H1 (cell line): ENCODE measurements around the gene KCNH8. TPM values are rescaled to one million over a fixed set of nuclear protein-coding genes. Genes with fewer than 3 reads are reported as not detected.

Experiments used
- CTCF ChIA-PET: fragments of 300-600 bp; sonication (Branson Sonifier 250); formaldehyde crosslinking; loops from one replicate; lab custom pipeline; 2021; ENCODE audit not compliant: partially characterized antibody; lab: Charles Lee
- POLR2A ChIA-PET: fragments of 300-600 bp; sonication (Branson Sonifier 250); formaldehyde crosslinking; loops from one replicate; lab custom pipeline; 2021; ENCODE audit warnings: inconsistent platforms; ENCODE audit not compliant: partially characterized antibody; lab: Charles Lee
- DNase-seq, 2 experiments: peaks; one replicate each; pipeline versions ENCODE4 v3.0.0 to v3.0.0-alpha.2; 2010 to 2022; ENCODE audit warnings: low spot score in 2 of 2, low read depth in 1 of 2, mixed read lengths in 1 of 2
- FAIRE-seq: peaks from 2 replicates; lab custom pipeline; 2011; peaks lifted over from hg19 to GRCh38; lab: Jason Lieb, UNC
- H2AFZ ChIP-seq: 2 replicates; pipeline ENCODE4 v1.8.1; 2012; ENCODE audit warnings: low read length, inconsistent platforms
- H2AK5ac ChIP-seq: 2 replicates; pipeline ENCODE4 v1.6.1; 2013; ENCODE audit warnings: low read depth, low read length
- H2BK120ac ChIP-seq: replicated peaks from 2 replicates; pipeline ENCODE3; 2013; ENCODE audit warnings: low read depth, low read length, inconsistent platforms
- H2BK12ac ChIP-seq: 2 replicates; pipeline ENCODE4 v1.6.1; 2013; ENCODE audit warnings: low read depth, low read length
- H2BK15ac ChIP-seq: 2 replicates; pipeline ENCODE4 v1.6.1; 2013; ENCODE audit warnings: low read length
- H2BK20ac ChIP-seq: 2 replicates; pipeline ENCODE4 v1.6.1; 2013; ENCODE audit warnings: low read length
- H2BK5ac ChIP-seq: 2 replicates; pipeline ENCODE4 v1.6.1; 2013; ENCODE audit warnings: low read depth, low read length
- H3K14ac ChIP-seq: 2 replicates; pipeline ENCODE4 v1.6.1; 2013; ENCODE audit warnings: inconsistent platforms; ENCODE audit not compliant: insufficient read length
- H3K18ac ChIP-seq: 2 replicates; pipeline ENCODE4 v1.6.1; 2013; ENCODE audit warnings: low read length; ENCODE audit errors: extremely low read depth
- H3K23ac ChIP-seq: 2 replicates; pipeline ENCODE4 v1.6.1; 2013; ENCODE audit warnings: inconsistent platforms; ENCODE audit not compliant: insufficient read length
- H3K23me2 ChIP-seq: 2 replicates; pipeline ENCODE4 v1.6.1; 2013; ENCODE audit warnings: low read depth, low read length
- H3K27ac ChIP-seq: 2 replicates; pipeline ENCODE4 v1.6.1; 2011; ENCODE audit warnings: low read depth, low read length, inconsistent platforms
- H3K27me3 ChIP-seq, 4 experiments: replicated peaks in 1 of 4; 1 replicate in 1 of 4; 2 replicates in 3 of 4; pipeline versions ENCODE4 v1.6.1 to v1.8.1; 2011 to 2013; ENCODE audit warnings: low read length in 3 of 4, mild to moderate bottlenecking in 3 of 4, inconsistent platforms in 2 of 4, mixed read lengths in 2 of 4, moderate library complexity in 1 of 4; ENCODE audit not compliant: control insufficient read depth in 3 of 4, insufficient read depth in 3 of 4; ENCODE audit errors: extremely low read depth in 1 of 4
- H3K36me3 ChIP-seq, 4 experiments: 2 replicates each; pipeline versions ENCODE4 v1.6.1 to v1.8.1; 2011 to 2013; ENCODE audit warnings: mild to moderate bottlenecking in 4 of 4, low read length in 3 of 4, moderate library complexity in 2 of 4, control low read depth in 1 of 4, inconsistent platforms in 1 of 4; ENCODE audit not compliant: insufficient read depth in 4 of 4, control insufficient read depth in 2 of 4
- H3K4ac ChIP-seq: replicated peaks from 2 replicates; pipeline ENCODE3; 2013; ENCODE audit warnings: low read length, low read depth, mixed read lengths, inconsistent platforms; ENCODE audit not compliant: insufficient read length
- H3K4me1 ChIP-seq, 4 experiments: replicated peaks in 1 of 4; 1 replicate in 1 of 4; 2 replicates in 3 of 4; pipeline versions ENCODE4 v1.6.1 to v1.8.1; 2011 to 2013; ENCODE audit warnings: low read length in 3 of 4, inconsistent platforms in 2 of 4, mixed read lengths in 1 of 4; ENCODE audit not compliant: insufficient read depth in 4 of 4, control insufficient read depth in 3 of 4
- H3K4me2 ChIP-seq, 2 experiments: 2 replicates each; pipeline versions ENCODE4 v1.6.1 to v1.8.1; 2011 to 2013; ENCODE audit warnings: low read depth in 2 of 2, low read length in 2 of 2, control low read depth in 1 of 2, inconsistent platforms in 1 of 2, mild to moderate bottlenecking in 1 of 2; ENCODE audit not compliant: insufficient read depth in 1 of 2
- H3K4me3 ChIP-seq, 4 experiments: fragments of 200-600, 300-600 bp in 1 of 4; sonication (generic), shearing (Covaris generic), sonication (Bioruptor Twin) in 1 of 4; 2 replicates each; pipeline versions ENCODE4 v1.5.1 to v1.8.1; 2011 to 2016; ENCODE audit warnings: low read length in 4 of 4, low read depth in 3 of 4, control low read depth in 2 of 4, inconsistent platforms in 2 of 4, mild to moderate bottlenecking in 2 of 4, mixed read lengths in 1 of 4, moderate library complexity in 1 of 4; ENCODE audit not compliant: insufficient read depth in 2 of 4; ENCODE audit errors: extremely low read depth in 1 of 4
- H3K56ac ChIP-seq: replicated peaks from 2 replicates; pipeline ENCODE3; 2013; ENCODE audit warnings: low read depth, mild to moderate bottlenecking, mixed read lengths, low read length, inconsistent platforms; ENCODE audit not compliant: insufficient read length
- H3K79me1 ChIP-seq: 2 replicates; pipeline ENCODE4 v1.6.1; 2013; ENCODE audit warnings: low read depth, low read length, control low read depth
- H3K79me2 ChIP-seq, 2 experiments: 2 replicates each; pipeline versions ENCODE4 v1.6.1 to v1.8.1; 2012 to 2013; ENCODE audit warnings: low read length in 2 of 2, mild to moderate bottlenecking in 2 of 2, inconsistent platforms in 1 of 2; ENCODE audit not compliant: insufficient read depth in 2 of 2, control insufficient read depth in 1 of 2
- H3K9ac ChIP-seq, 4 experiments: replicated peaks in 1 of 4; 1 replicate in 1 of 4; 2 replicates in 3 of 4; pipeline versions ENCODE4 v1.6.1 to v1.8.1; 2011 to 2013; ENCODE audit warnings: low read depth in 3 of 4, low read length in 3 of 4, control low read depth in 2 of 4, mild to moderate bottlenecking in 2 of 4, moderate library complexity in 2 of 4, inconsistent platforms in 1 of 4; ENCODE audit errors: extremely low read depth in 1 of 4
- H3K9me3 ChIP-seq, 2 experiments: 2 replicates each; pipeline versions ENCODE4 v1.6.1 to v1.8.1; 2012 to 2013; ENCODE audit warnings: mild to moderate bottlenecking in 2 of 2, moderate library complexity in 2 of 2, control low read depth in 1 of 2, inconsistent platforms in 1 of 2, low read depth in 1 of 2, low read length in 1 of 2, mixed read lengths in 1 of 2; ENCODE audit not compliant: insufficient read depth in 2 of 2
- H4K20me1 ChIP-seq, 2 experiments: replicated peaks in 1 of 2; 2 replicates each; pipeline versions ENCODE3 to v1.8.1; 2011 to 2013; ENCODE audit warnings: inconsistent platforms in 2 of 2, low read length in 2 of 2, mild to moderate bottlenecking in 1 of 2; ENCODE audit not compliant: insufficient read depth in 2 of 2, control insufficient read depth in 1 of 2
- H4K5ac ChIP-seq: 2 replicates; pipeline ENCODE4 v1.6.1; 2013; ENCODE audit warnings: low read length, low read depth, mixed read lengths, inconsistent platforms; ENCODE audit not compliant: insufficient read length
- H4K8ac ChIP-seq: 2 replicates; pipeline ENCODE4 v1.8.0; 2013; ENCODE audit warnings: mild to moderate bottlenecking, moderate library complexity, low read length, inconsistent platforms; ENCODE audit not compliant: insufficient read depth; ENCODE audit errors: extremely low read depth
- H4K91ac ChIP-seq: replicated peaks from 2 replicates; pipeline ENCODE3; 2013; ENCODE audit warnings: low read length, mixed read lengths, inconsistent platforms; ENCODE audit not compliant: insufficient read length
- ASH2L ChIP-seq: fragments of 200-600, 300-600 bp; sonication (generic); IDR thresholded peaks from one replicate; pipeline ENCODE4 v1.7.1; 2017; ENCODE audit warnings: low read length
- CEBPB ChIP-seq: IDR thresholded peaks from 2 replicates; pipeline ENCODE4 v1.6.1; 2012; ENCODE audit warnings: low read depth, low read length
- CHD2 ChIP-seq: IDR thresholded peaks from 2 replicates; pipeline ENCODE4 v1.6.1; 2012; ENCODE audit warnings: low read length, improper control_type of control experiment
- EP300 ChIP-seq, 2 experiments: IDR thresholded peaks; 1 replicate in 1 of 2; 2 replicates in 1 of 2; pipeline ENCODE4 v1.6.1; 2011 to 2012; ENCODE audit warnings: low read depth in 2 of 2, low read length in 2 of 2, mild to moderate bottlenecking in 2 of 2, borderline replicate concordance in 1 of 2, inconsistent platforms in 1 of 2, moderate library complexity in 1 of 2
- JUN ChIP-seq: IDR thresholded peaks from 2 replicates; pipeline ENCODE4 v1.6.1; 2011; ENCODE audit warnings: low read depth, mild to moderate bottlenecking, improper control_type of control experiment, low read length
- KDM4A ChIP-seq: IDR thresholded peaks from one replicate; pipeline ENCODE4 v1.7.1; 2012; ENCODE audit warnings: low read depth, mild to moderate bottlenecking, moderate library complexity, low read length, inconsistent platforms; ENCODE audit not compliant: severe bottlenecking
- MAFK ChIP-seq: IDR thresholded peaks from 2 replicates; pipeline ENCODE4 v1.6.1; 2012; ENCODE audit warnings: low read depth, mild to moderate bottlenecking, improper control_type of control experiment, low read length
- RFX5 ChIP-seq: IDR thresholded peaks from 2 replicates; pipeline ENCODE4 v1.6.1; 2011; ENCODE audit warnings: low read depth, low read length, improper control_type of control experiment, borderline replicate concordance
- RXRA ChIP-seq: IDR thresholded peaks from 2 replicates; pipeline ENCODE4 v1.6.1; 2011; ENCODE audit warnings: low read depth, mild to moderate bottlenecking, low read length, moderate library complexity; ENCODE audit not compliant: insufficient read depth
- SRF ChIP-seq: IDR thresholded peaks from 2 replicates; pipeline ENCODE4 v1.6.1; 2011; ENCODE audit warnings: mild to moderate bottlenecking, low read depth, low read length, moderate library complexity
- TBP ChIP-seq: IDR thresholded peaks from 2 replicates; pipeline ENCODE4 v1.6.1; 2011; ENCODE audit warnings: low read depth, low read length, improper control_type of control experiment
- WGBS, 2 experiments: shearing (Covaris generic) in 1 of 2; methylation state at CpG; one replicate each; pipeline versions ENCODE4 v1.1.6 to v1.1.7; 2013 to 2015; ENCODE audit warnings: low lambda C conversion rate in 2 of 2, mixed read lengths in 2 of 2, inconsistent platforms in 1 of 2, low coverage in 1 of 2, missing lambda C conversion rate in 1 of 2; ENCODE audit not compliant: insufficient replicate concordance in 2 of 2, insufficient coverage in 1 of 2, insufficient read length in 1 of 2; ENCODE audit errors: extremely low coverage in 1 of 2, missing lambda C conversion rate in 1 of 2; 5-methylcytosine and 5-hydroxymethylcytosine counted together
- polyA plus RNA-seq, 7 experiments: library from polyadenylated mRNA; depleted of rRNA in 3 of 7; stranded (reverse) in 5 of 7; unstranded in 2 of 7; fragments of >200 nt in 5 of 7; fragments of 200-250 nt in 2 of 7; gene quantifications; 1 replicate in 5 of 7; 2 replicates in 1 of 7; 4 replicates in 1 of 7; pipeline versions ENCODE4 v1.2.1 to v1.2.3, GENCODE V29; 2011 to 2013; ENCODE audit warnings: missing spikeins in 2 of 7, mixed read lengths in 2 of 7
- total RNA-seq: library from RNA; stranded (reverse); fragmentation: NEBNext Ultra II Directional; extraction: Animal tissue kit (Norgen Biotek cat#: 25700); gene quantifications from 2 replicates; pipeline ENCODE4 v1.2.1, GENCODE V29; 2021

KCNH8 gene
- total and polyA plus RNA-seq, 2 of the 8 experiments (the other 6 are each of a cell fraction or from before 2014, with no cell fraction given) = 2.2 to 2.4 TPM

GRCh38 chr3:19103510-19103909 is 44.8 kb upstream of the KCNH8 start:
- Histone ChIP-seq H2AFZ (0 out of 2 replicates have a peak overlapping the region, but pooled peaks have one; percentile 49), H3K4me3 (peak overlapping the region in 2 of 4 experiments; percentile 43 to 46; a peak in 3 of 8 replicates), H3K4ac (no peak overlapping the region), H4K5ac (no peak overlapping the region), H3K56ac (no peak overlapping the region), H3K9ac (no peak overlapping the region), H2BK120ac (no peak overlapping the region), H4K8ac (no peak overlapping the region), H3K36me3 (no peaks in the 10 kb centered on the region), H3K79me1 (no peaks in the 10 kb centered on the region), H2BK20ac (peak overlapping the region; percentile 72; the same call in 1 of the 2 replicates), H3K27me3 (no peaks in the 10 kb centered on the region), H3K27ac (no peak overlapping the region), H2BK5ac (no peak overlapping the region; the same call in 1 of the 2 replicates), H3K4me1 (no peaks in the 10 kb centered on the region), H3K9me3 (peaks cover 10 to 11% of the 10 kb centered on the region in 2 experiments; a peak in 1 of 4 replicates), H4K20me1 (no peaks in the 10 kb centered on the region), H2BK12ac (peak overlapping the region; percentile 62; the same call in 1 of the 2 replicates), H3K79me2 (no peaks in the 10 kb centered on the region), H2BK15ac (no peak overlapping the region), H3K18ac (peak overlapping the region; percentile 36; the same call in 1 of the 2 replicates), H3K23me2 (no peaks in the 10 kb centered on the region), H3K4me2 (peak overlapping the region; percentile 54 to 73; a peak in 3 of 4 replicates), H3K23ac (no peak overlapping the region), H2AK5ac (peak overlapping the region; percentile 26; the same call in 1 of the 2 replicates), H3K14ac (no peak overlapping the region), H4K91ac (peak overlapping the region; percentile 68)
- DNase-seq = no peak
- ChIA-PET CTCF (no interaction called here), POLR2A (interaction anchor here (1.2 kb wide), 1 partner anchor 44 kb away, joined by 3 read pairs; no protein-coding TSS in a partner anchor)
- WGBS, 2 experiments = 92% methylated on average over 3 of the region's 3 CpGs; no CpG with 5 or more reads in 1 of the 2 experiments
- FAIRE-seq = no peak
- TF ChIP-seq CEBPB (no peak), ASH2L (no peak), RFX5 (no peak), SRF (no peak), RXRA (no peak), JUN (no peak), KDM4A (no peak), EP300 (IDR thresholded peaks at IDR 0.05; ENCODE audit: borderline replicate concordance in 1 of 2, low read depth in 2 of 2, low read length in 2 of 2) (no peak), CHD2 (no peak), MAFK (no peak), TBP (no peak)
